NCI-H460 (cell line): ENCODE measurements around the gene ZNF581. TPM values are rescaled to one million over a fixed set of nuclear protein-coding genes. Genes with fewer than 3 reads are reported as not detected.

ENCODE experiments used
- DNase-seq: peaks from one replicate; pipeline ENCODE4 v3.0.0-alpha.2; 2016; ENCODE audit warnings: low read depth; ENCODE audit errors: extremely low read depth
- total RNA-seq: library from RNA; depleted of rRNA; stranded (reverse); fragments of >200 nt; shearing (Covaris generic); gene quantifications from 2 replicates; pipeline ENCODE4 v1.2.3, GENCODE V29; 2014; rRNA removed

Gene ZNF581
- total RNA-seq, 1 experiment from 2014 or later, result 13.6 TPM

GRCh38 chr19:55691561-55692481 is 48.4 kb downstream of the ZNF581 start:
- DNase-seq, result no peak

DNA sequence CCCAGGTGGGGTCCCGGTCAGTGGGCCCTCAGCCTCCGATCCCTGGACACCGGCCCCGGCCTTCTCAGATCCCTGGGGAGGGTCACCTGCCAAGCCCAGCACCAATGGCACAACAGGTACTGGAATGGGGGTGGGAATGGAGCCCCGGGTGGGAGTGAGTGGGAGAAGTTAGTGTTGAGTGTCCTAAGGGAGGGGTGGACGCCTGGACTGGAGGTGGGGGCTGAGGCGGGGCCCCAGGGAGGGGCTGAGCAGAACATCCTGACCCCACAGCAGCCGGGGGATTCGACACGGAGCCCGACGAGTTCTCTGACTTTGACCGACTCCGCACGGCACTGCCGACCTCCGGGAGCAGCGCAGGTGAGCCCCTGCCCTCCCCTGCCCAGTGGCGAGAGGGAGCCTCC is 49.2 kb downstream of the ZNF581 start:
- no peak for DNase-seq

- no peak for DNase-seq
Observed at GRCh38 chr19:55693336-55693974, 50.0 kb downstream of the ZNF581 start.

- DNase-seq, result no peak
Observed at GRCh38 chr19:55694241-55694655, 50.8 kb downstream of the ZNF581 start.

GRCh38 chr19:55694656-55695491 is 51.4 kb downstream of the ZNF581 start:
- DNase-seq, result no peak

Other genes starting within 250 kb of the ZNF581 start
- gene UBE2S, start 235.9 kb upstream of the ZNF581 start, total RNA-seq, result 369 and 378 TPM in 2 replicates
- not detected in 2 replicates for gene SHISA7, start 200.3 kb upstream of the ZNF581 start, total RNA-seq
- gene ISOC2, start 182.0 kb upstream of the ZNF581 start, total RNA-seq, result 33.9 and 39.6 TPM in 2 replicates
- gene C19orf85, start 178.9 kb upstream of the ZNF581 start, total RNA-seq, result not detected in 2 replicates
- gene ZNF628, start 167.0 kb upstream of the ZNF581 start, total RNA-seq, result 2.1 and 6.1 TPM in 2 replicates
- gene NAT14, start 158.5 kb upstream of the ZNF581 start, total RNA-seq, result 3.9 and 4.5 TPM in 2 replicates
- 0.07 TPM in 1 of 2 replicates, not detected in the other for gene SSC5D, start 155.2 kb upstream of the ZNF581 start, total RNA-seq
- not detected in 2 replicates for gene SBK2, start 106.5 kb upstream of the ZNF581 start, total RNA-seq
- 0.32 TPM in 1 of 2 replicates, not detected in the other for gene SBK3, start 98.1 kb upstream of the ZNF581 start, total RNA-seq
- 2.1 and 3.2 TPM in 2 replicates for gene ZNF579, start 62.8 kb upstream of the ZNF581 start, total RNA-seq
- 3.6 and 5.0 TPM in 2 replicates for gene FIZ1, start 44.1 kb upstream of the ZNF581 start, total RNA-seq
- 15.9 and 16.5 TPM in 2 replicates for gene ZNF524, start 43.4 kb upstream of the ZNF581 start, total RNA-seq
- 1.1 and 1.3 TPM in 2 replicates for gene ZNF865, start 38.0 kb upstream of the ZNF581 start, total RNA-seq
- gene ZNF784, start 19.1 kb upstream of the ZNF581 start, total RNA-seq, result 2.1 and 2.2 TPM in 2 replicates
- gene ZNF580, start 2.6 kb upstream of the ZNF581 start, total RNA-seq, result 8.9 and 13.6 TPM in 2 replicates
- 1.9 and 2.3 TPM in 2 replicates for gene CCDC106, start 4.6 kb downstream of the ZNF581 start, total RNA-seq
- gene U2AF2, start 11.4 kb downstream of the ZNF581 start, total RNA-seq, result 68.3 and 72.4 TPM in 2 replicates
- gene EPN1, start 31.6 kb downstream of the ZNF581 start, total RNA-seq, result 32.8 and 35.9 TPM in 2 replicates
- gene NLRP9, start 94.8 kb downstream of the ZNF581 start, total RNA-seq, result not detected in 2 replicates
- gene RFPL4A, start 115.4 kb downstream of the ZNF581 start, total RNA-seq, result not detected in 2 replicates
- not detected in 2 replicates for gene RFPL4AL1, start 125.5 kb downstream of the ZNF581 start, total RNA-seq
- gene NLRP11, start 188.3 kb downstream of the ZNF581 start, total RNA-seq, result not detected in 2 replicates
- gene NLRP4, start 192.9 kb downstream of the ZNF581 start, total RNA-seq, result not detected in 2 replicates